Activated CD8-positive, alpha-beta memory T cell treated with anti-CD3 and anti-CD28 coated beads for 36 hours (primary cell): ENCODE data around the gene BIN2. TPM values are rescaled to one million over a fixed set of nuclear protein-coding genes. Genes with fewer than 3 reads are reported as not detected.

Source experiments
- CTCF ChIA-PET: fragments of 350-600 bp; sonication (Branson Sonifier 250); formaldehyde crosslinking; loops from one replicate; lab custom pipeline; 2021; ENCODE audit warnings: antibody characterized with exemption; lab: Charles Lee
- POLR2A ChIA-PET: fragments of 350-600 bp; sonication (Branson Sonifier 250); formaldehyde crosslinking; loops from one replicate; lab custom pipeline; 2021; ENCODE audit warnings: antibody characterized with exemption; lab: Charles Lee
- total RNA-seq, 2 experiments: library from RNA; stranded (reverse); gene quantifications; one replicate each; pipeline ENCODE4 v1.2.3, GENCODE V29; 2021

BIN2 gene
- 10 to 100 TPM; 42.8 to 47.0 TPM for total RNA-seq

GRCh38 chr12:51323966-51324895 lies at the start of gene BIN2:
TSS of gene BIN2 (minus strand) at chr12:51324174. CDS start at chr12:51324102, 72 bp downstream.
- ChIA-PET CTCF (interaction anchor here (0.6 to 4.8 kb wide), 4 partner anchors 14 to 240 kb away, joined by 3 to 26 read pairs (median 4); no protein-coding TSS in a partner anchor), POLR2A (interaction anchor here (0.5 to 0.9 kb wide), 3 partner anchors 55 to 557 kb away, joined by 3 to 4 read pairs (median 3); no protein-coding TSS in a partner anchor)

- ChIA-PET CTCF (no interaction called here), POLR2A (no interaction called here)
These were observed 49.2 kb upstream of the BIN2 start for GRCh38 chr12:51373187-51373586.

- CTCF ChIA-PET = no interaction called here
- POLR2A ChIA-PET = no interaction called here
These were observed 48.0 kb upstream of the BIN2 start for GRCh38 chr12:51372021-51372420.

GRCh38 chr12:51371295-51371953 lies 47.5 kb upstream of the BIN2 start:
- ChIA-PET CTCF (no interaction called here), POLR2A (no interaction called here)

- ChIA-PET CTCF (no interaction called here), POLR2A (no interaction called here)
These were observed 46.7 kb upstream of the BIN2 start for GRCh38 chr12:51370667-51371066.

GRCh38 chr12:51369581-51369980 lies 45.6 kb upstream of the BIN2 start:
- ChIA-PET POLR2A (interaction anchor here (0.6 to 1.6 kb wide), 4 partner anchors 21 to 201 kb away, joined by 3 to 17 read pairs (median 3); partner anchors contain the start of gene GALNT6), CTCF (interaction anchor here (0.7 to 1.6 kb wide), 5 partner anchors 15 to 91 kb away, joined by 3 to 5 read pairs (median 4); partner anchors contain the start of gene GALNT6)

- ChIA-PET POLR2A (interaction anchor here (0.6 to 1.6 kb wide), 4 partner anchors 22 to 201 kb away, joined by 3 to 17 read pairs (median 3); partner anchors contain the start of gene GALNT6), CTCF (interaction anchor here (0.7 to 1.6 kb wide), 4 partner anchors 14 to 28 kb away, joined by 4 to 5 read pairs (median 4); partner anchors contain the start of gene GALNT6)
These were observed 44.9 kb upstream of the BIN2 start for GRCh38 chr12:51368640-51369517.

GRCh38 chr12:51365276-51365675 lies 41.3 kb upstream of the BIN2 start:
- ChIA-PET CTCF (interaction anchor here (1.0 to 1.4 kb wide), 3 partner anchors 14 to 26 kb away, joined by 3 to 5 read pairs (median 3); partner anchors contain the start of gene GALNT6), POLR2A (no interaction called here)

GRCh38 chr12:51364001-51364400 lies 40.0 kb upstream of the BIN2 start:
- CTCF ChIA-PET = interaction anchor here (1.2 kb wide), 1 partner anchor 13 kb away, joined by 3 read pairs; no protein-coding TSS in a partner anchor
- POLR2A ChIA-PET = no interaction called here

GRCh38 chr12:51362747-51363342 lies 38.9 kb upstream of the BIN2 start:
- ChIA-PET POLR2A (no interaction called here), CTCF (no interaction called here)

GRCh38 chr12:51362307-51362706 lies 38.3 kb upstream of the BIN2 start:
- POLR2A ChIA-PET = interaction anchor here (0.6 kb wide), 2 partner anchors 9 to 596 kb away, joined by 3 to 4 read pairs; no protein-coding TSS in a partner anchor
- CTCF ChIA-PET = no interaction called here

- POLR2A ChIA-PET = interaction anchor here (0.6 kb wide), 1 partner anchor 597 kb away, joined by 4 read pairs; no protein-coding TSS in a partner anchor
- CTCF ChIA-PET = interaction anchor here (1.0 to 1.1 kb wide), 2 partner anchors 10 to 20 kb away, joined by 3 to 5 read pairs; no protein-coding TSS in a partner anchor
These were observed 37.4 kb upstream of the BIN2 start for GRCh38 chr12:51361161-51362016.

GRCh38 chr12:51360315-51360714 lies 36.3 kb upstream of the BIN2 start:
- CTCF ChIA-PET = no interaction called here
- POLR2A ChIA-PET = no interaction called here

GRCh38 chr12:51359851-51360250 lies 35.9 kb upstream of the BIN2 start:
- ChIA-PET POLR2A (no interaction called here), CTCF (no interaction called here)

- POLR2A ChIA-PET = interaction anchor here (0.6 kb wide), 1 partner anchor 9 kb away, joined by 3 read pairs; no protein-coding TSS in a partner anchor
- CTCF ChIA-PET = interaction anchor here (0.5 to 0.9 kb wide), 2 partner anchors 13 to 107 kb away, joined by 3 to 4 read pairs; no protein-coding TSS in a partner anchor
These were observed 34.5 kb upstream of the BIN2 start for GRCh38 chr12:51358496-51358895.

GRCh38 chr12:51357374-51358047 lies 33.5 kb upstream of the BIN2 start:
- POLR2A ChIA-PET = no interaction called here
- CTCF ChIA-PET = interaction anchor here (0.9 kb wide), 1 partner anchor 12 kb away, joined by 3 read pairs; no protein-coding TSS in a partner anchor
